SK-N-SH (cell line): ENCODE results near the gene PAXX. TPM values are rescaled to one million over a fixed set of nuclear protein-coding genes. Genes with fewer than 3 reads are reported as not detected.

Source experiments
- CTCF ChIA-PET: fragments of 300-600, 350-600 bp; formaldehyde crosslinking; extraction: SDS; loops from one replicate; lab custom pipeline; 2021; lab: Yijun Ruan, JAX
- POLR2A ChIA-PET: fragments of 350-600 bp; sonication (Branson Sonifier 250); formaldehyde crosslinking; extraction: SDS; loops from one replicate; lab custom pipeline; 2020; ENCODE audit warnings: antibody characterized with exemption, inconsistent platforms; lab: Yijun Ruan, JAX
- DNase-seq: peaks from one replicate; pipeline ENCODE4 v3.0.0; 2012
- H2AFZ ChIP-seq: fragments of 200-600 bp; sonication (generic); 2 replicates; pipeline ENCODE4 v1.8.1; 2016; ENCODE audit warnings: antibody characterized with exemption, mild to moderate bottlenecking, low read depth
- H3F3A ChIP-seq: fragments of 200-600 bp; sonication (generic); replicated peaks from 2 replicates; pipeline ENCODE3; 2016; ENCODE audit warnings: antibody characterized with exemption, mild to moderate bottlenecking; ENCODE audit not compliant: insufficient read depth
- H3K27ac ChIP-seq, 2 experiments: fragments of 200-500 bp in 1 of 2; fragments of 200-600 bp in 1 of 2; sonication (Bioruptor generic) in 1 of 2; sonication (generic), shearing (Covaris generic) in 1 of 2; 2 replicates each; pipeline versions ENCODE4 v1.5.1 to v1.6.1; 2014 to 2016; ENCODE audit warnings: low read depth in 2 of 2, inconsistent platforms in 1 of 2, low read length in 1 of 2, mild to moderate bottlenecking in 1 of 2, mixed read lengths in 1 of 2
- H3K27me3 ChIP-seq: fragments of 200-600 bp; sonication (generic), shearing (Covaris generic); 2 replicates; pipeline ENCODE4 v1.6.1; 2016; ENCODE audit warnings: mixed run types; ENCODE audit not compliant: insufficient read depth
- H3K36me3 ChIP-seq, 2 experiments: fragments of 200-500 bp in 1 of 2; fragments of 200-600 bp in 1 of 2; sonication (Bioruptor generic) in 1 of 2; sonication (generic) in 1 of 2; replicated peaks in 1 of 2; 2 replicates each; pipeline versions ENCODE3 to v1.5.1; 2014 to 2016; ENCODE audit warnings: low read length in 1 of 2, mild to moderate bottlenecking in 1 of 2; ENCODE audit not compliant: insufficient read depth in 2 of 2, control insufficient read depth in 1 of 2
- H3K4me1 ChIP-seq, 2 experiments: fragments of 200-500 bp in 1 of 2; fragments of 200-600 bp in 1 of 2; sonication (Bioruptor generic) in 1 of 2; sonication (generic), shearing (Covaris generic) in 1 of 2; 2 replicates each; pipeline versions ENCODE4 v1.5.1 to v1.6.1; 2014 to 2016; ENCODE audit warnings: low read depth in 1 of 2, low read length in 1 of 2, mixed run types in 1 of 2; ENCODE audit not compliant: insufficient read depth in 2 of 2, control insufficient read depth in 1 of 2
- H3K4me2 ChIP-seq: fragments of 200-600 bp; sonication (generic), shearing (Covaris generic); 2 replicates; pipeline ENCODE4 v1.6.1; 2017; ENCODE audit warnings: mixed run types
- H3K4me3 ChIP-seq, 2 experiments: fragments of 200-500 bp in 1 of 2; fragments of 200-600 bp in 1 of 2; sonication (Bioruptor generic) in 1 of 2; sonication (generic), shearing (Covaris generic) in 1 of 2; 2 replicates each; pipeline versions ENCODE4 v1.5.1 to v1.8.1; 2014 to 2016; ENCODE audit warnings: low read depth in 2 of 2, inconsistent platforms in 1 of 2, low read length in 1 of 2, mild to moderate bottlenecking in 1 of 2, mixed read lengths in 1 of 2, moderate library complexity in 1 of 2
- H3K79me2 ChIP-seq: fragments of 200-600 bp; sonication (generic); 2 replicates; pipeline ENCODE4 v1.8.1; 2017; ENCODE audit warnings: mild to moderate bottlenecking; ENCODE audit not compliant: insufficient read depth
- H3K9ac ChIP-seq: fragments of 200-600 bp; sonication (generic); 2 replicates; pipeline ENCODE4 v1.6.1; 2017; ENCODE audit warnings: mixed run types
- H3K9me2 ChIP-seq: fragments of 200-600 bp; sonication (generic); 2 replicates; pipeline ENCODE4 v1.6.1; 2017; ENCODE audit warnings: mixed run types
- H3K9me3 ChIP-seq: fragments of 200-600 bp; sonication (generic); 2 replicates; pipeline ENCODE4 v1.6.1; 2017; ENCODE audit warnings: mixed run types, mild to moderate bottlenecking, moderate library complexity
- H4K20me1 ChIP-seq: fragments of 200-600 bp; sonication (generic); 2 replicates; pipeline ENCODE4 v1.6.1; 2017; ENCODE audit warnings: mild to moderate bottlenecking, mixed run types; ENCODE audit not compliant: insufficient read depth
- EZH2phosphoT487 ChIP-seq: fragments of 200-600 bp; sonication (generic); IDR thresholded peaks from 2 replicates; pipeline ENCODE4 v1.6.1; 2017; ENCODE audit warnings: low read depth, mixed run types, mild to moderate bottlenecking, antibody characterized with exemption, moderate library complexity, borderline replicate concordance
- GABPA ChIP-seq: IDR thresholded peaks from 2 replicates; pipeline ENCODE4 v1.4.0; 2012; ENCODE audit warnings: low read depth, mild to moderate bottlenecking
- JUND ChIP-seq: IDR thresholded peaks from 2 replicates; pipeline ENCODE4 v1.4.0; 2012
- NFIC ChIP-seq: IDR thresholded peaks from 2 replicates; pipeline ENCODE4 v1.4.0; 2012; ENCODE audit warnings: borderline replicate concordance
- NRF1 ChIP-seq: IDR thresholded peaks from 2 replicates; pipeline ENCODE4 v1.6.1; 2012; ENCODE audit warnings: low read depth, mild to moderate bottlenecking, low read length
- POLR2AphosphoS5 ChIP-seq: IDR thresholded peaks from 2 replicates; pipeline ENCODE4 v1.6.1; 2012; ENCODE audit warnings: low read depth, low read length
- SMC3 ChIP-seq: IDR thresholded peaks from 2 replicates; pipeline ENCODE4 v1.6.1; 2012; ENCODE audit warnings: low read depth, low read length, improper control_type of control experiment
- TAF1 ChIP-seq: IDR thresholded peaks from 2 replicates; pipeline ENCODE4 v1.6.1; 2012; ENCODE audit warnings: low read depth, mild to moderate bottlenecking, low read length, moderate library complexity, borderline replicate concordance
- YY1 ChIP-seq: IDR thresholded peaks from 2 replicates; pipeline ENCODE4 v1.4.0; 2012; ENCODE audit warnings: low read depth, mild to moderate bottlenecking
- WGBS: methylation state at CpG from one replicate; pipeline ENCODE4 v1.1.6; 2017; ENCODE audit warnings: low lambda C conversion rate; 5-methylcytosine and 5-hydroxymethylcytosine counted together
- polyA plus RNA-seq, 3 experiments: library from polyadenylated mRNA; depleted of rRNA; stranded (reverse); fragments of >200 nt; gene quantifications; 2 replicates each; pipeline ENCODE4 v1.2.3, GENCODE V29; 2012
- TF ChIP-seq, protein P1 (sequence below): IDR thresholded peaks from 2 replicates; pipeline ENCODE4 v1.6.1; 2012; ENCODE audit warnings: mild to moderate bottlenecking, low read depth, low read length, moderate library complexity
- TF ChIP-seq, protein P2 (sequence below): IDR thresholded peaks from 2 replicates; pipeline ENCODE4 v1.4.0; 2012; ENCODE audit warnings: low read depth, borderline replicate concordance
- TF ChIP-seq, protein P3 (sequence below): IDR thresholded peaks from 2 replicates; pipeline ENCODE4; 2012
- TF ChIP-seq, protein P4 (sequence below): fragments of 200-600 bp; sonication (generic); IDR thresholded peaks from 2 replicates; pipeline ENCODE4 v1.6.1; 2017; ENCODE audit warnings: antibody characterized with exemption, mild to moderate bottlenecking, moderate library complexity
- TF ChIP-seq, protein P5 (sequence below): IDR thresholded peaks from 2 replicates; pipeline ENCODE4 v1.4.0; 2012; ENCODE audit warnings: low read depth, borderline replicate concordance
- TF ChIP-seq, protein P6 (sequence below): fragments of 150-350 bp; IDR thresholded peaks from 2 replicates; pipeline ENCODE4 v1.6.1; 2016; ENCODE audit warnings: mild to moderate bottlenecking, low read depth, low read length
- TF ChIP-seq, protein P7 (sequence below): IDR thresholded peaks from 2 replicates; pipeline ENCODE4 v1.4.0; 2012; ENCODE audit warnings: low read depth

Gene PAXX
- polyA plus RNA-seq, 1 of the 3 experiments (the other 2 are of a cell fraction), result 52.9 TPM

DNA sequence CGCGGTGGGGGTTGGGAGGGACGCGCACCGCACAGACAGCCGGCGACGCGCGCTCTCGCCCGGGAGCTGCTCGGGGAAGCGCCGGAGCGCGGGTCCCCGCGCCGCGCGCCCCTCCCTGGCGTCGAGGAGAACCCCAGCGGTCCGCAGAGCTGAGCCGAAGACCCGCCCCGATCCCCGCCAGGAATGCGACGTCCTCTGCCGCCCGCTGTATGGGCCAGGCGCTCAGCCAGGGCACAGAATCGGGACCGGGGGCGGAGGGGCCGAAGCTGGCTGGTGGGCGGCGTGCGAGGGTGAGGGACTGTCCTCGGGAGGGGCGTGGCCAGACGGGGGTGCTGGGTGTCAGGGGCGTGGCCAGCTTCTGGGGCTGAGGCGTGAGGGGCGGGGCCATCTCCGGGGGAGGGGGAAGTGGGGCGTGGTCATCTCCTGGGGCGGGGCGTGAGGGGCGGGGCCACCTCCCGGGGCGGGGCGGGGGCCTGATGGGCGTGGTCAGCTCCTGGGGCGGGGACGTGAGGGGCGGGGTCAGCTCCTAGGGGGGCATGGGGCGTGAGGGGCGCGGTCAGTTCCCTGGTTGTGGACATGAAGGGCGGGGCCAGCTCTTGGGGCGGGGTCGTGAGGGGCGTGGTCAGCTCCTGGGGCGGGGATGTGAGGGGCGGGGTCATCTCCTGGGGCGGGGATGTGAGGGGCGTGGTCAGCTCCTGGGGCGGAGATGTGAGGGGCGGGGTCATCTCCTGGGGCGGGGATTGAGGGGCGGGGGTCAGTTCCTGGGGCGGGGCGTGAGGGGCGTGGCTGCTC is 14.0 kb upstream of the PAXX start (continued):
- TF ChIP-seq, protein P1, sequence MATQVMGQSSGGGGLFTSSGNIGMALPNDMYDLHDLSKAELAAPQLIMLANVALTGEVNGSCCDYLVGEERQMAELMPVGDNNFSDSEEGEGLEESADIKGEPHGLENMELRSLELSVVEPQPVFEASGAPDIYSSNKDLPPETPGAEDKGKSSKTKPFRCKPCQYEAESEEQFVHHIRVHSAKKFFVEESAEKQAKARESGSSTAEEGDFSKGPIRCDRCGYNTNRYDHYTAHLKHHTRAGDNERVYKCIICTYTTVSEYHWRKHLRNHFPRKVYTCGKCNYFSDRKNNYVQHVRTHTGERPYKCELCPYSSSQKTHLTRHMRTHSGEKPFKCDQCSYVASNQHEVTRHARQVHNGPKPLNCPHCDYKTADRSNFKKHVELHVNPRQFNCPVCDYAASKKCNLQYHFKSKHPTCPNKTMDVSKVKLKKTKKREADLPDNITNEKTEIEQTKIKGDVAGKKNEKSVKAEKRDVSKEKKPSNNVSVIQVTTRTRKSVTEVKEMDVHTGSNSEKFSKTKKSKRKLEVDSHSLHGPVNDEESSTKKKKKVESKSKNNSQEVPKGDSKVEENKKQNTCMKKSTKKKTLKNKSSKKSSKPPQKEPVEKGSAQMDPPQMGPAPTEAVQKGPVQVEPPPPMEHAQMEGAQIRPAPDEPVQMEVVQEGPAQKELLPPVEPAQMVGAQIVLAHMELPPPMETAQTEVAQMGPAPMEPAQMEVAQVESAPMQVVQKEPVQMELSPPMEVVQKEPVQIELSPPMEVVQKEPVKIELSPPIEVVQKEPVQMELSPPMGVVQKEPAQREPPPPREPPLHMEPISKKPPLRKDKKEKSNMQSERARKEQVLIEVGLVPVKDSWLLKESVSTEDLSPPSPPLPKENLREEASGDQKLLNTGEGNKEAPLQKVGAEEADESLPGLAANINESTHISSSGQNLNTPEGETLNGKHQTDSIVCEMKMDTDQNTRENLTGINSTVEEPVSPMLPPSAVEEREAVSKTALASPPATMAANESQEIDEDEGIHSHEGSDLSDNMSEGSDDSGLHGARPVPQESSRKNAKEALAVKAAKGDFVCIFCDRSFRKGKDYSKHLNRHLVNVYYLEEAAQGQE, result no peak
- no peak for TF ChIP-seq YY1
- TF ChIP-seq, protein P2, sequence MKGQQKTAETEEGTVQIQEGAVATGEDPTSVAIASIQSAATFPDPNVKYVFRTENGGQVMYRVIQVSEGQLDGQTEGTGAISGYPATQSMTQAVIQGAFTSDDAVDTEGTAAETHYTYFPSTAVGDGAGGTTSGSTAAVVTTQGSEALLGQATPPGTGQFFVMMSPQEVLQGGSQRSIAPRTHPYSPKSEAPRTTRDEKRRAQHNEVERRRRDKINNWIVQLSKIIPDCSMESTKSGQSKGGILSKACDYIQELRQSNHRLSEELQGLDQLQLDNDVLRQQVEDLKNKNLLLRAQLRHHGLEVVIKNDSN, result no peak
- TF ChIP-seq, protein P3, sequence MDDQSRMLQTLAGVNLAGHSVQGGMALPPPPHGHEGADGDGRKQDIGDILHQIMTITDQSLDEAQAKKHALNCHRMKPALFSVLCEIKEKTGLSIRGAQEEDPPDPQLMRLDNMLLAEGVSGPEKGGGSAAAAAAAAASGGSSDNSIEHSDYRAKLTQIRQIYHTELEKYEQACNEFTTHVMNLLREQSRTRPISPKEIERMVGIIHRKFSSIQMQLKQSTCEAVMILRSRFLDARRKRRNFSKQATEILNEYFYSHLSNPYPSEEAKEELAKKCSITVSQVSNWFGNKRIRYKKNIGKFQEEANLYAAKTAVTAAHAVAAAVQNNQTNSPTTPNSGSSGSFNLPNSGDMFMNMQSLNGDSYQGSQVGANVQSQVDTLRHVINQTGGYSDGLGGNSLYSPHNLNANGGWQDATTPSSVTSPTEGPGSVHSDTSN, result no peak
- no peak for TF ChIP-seq GABPA
- TF ChIP-seq, protein P4, sequence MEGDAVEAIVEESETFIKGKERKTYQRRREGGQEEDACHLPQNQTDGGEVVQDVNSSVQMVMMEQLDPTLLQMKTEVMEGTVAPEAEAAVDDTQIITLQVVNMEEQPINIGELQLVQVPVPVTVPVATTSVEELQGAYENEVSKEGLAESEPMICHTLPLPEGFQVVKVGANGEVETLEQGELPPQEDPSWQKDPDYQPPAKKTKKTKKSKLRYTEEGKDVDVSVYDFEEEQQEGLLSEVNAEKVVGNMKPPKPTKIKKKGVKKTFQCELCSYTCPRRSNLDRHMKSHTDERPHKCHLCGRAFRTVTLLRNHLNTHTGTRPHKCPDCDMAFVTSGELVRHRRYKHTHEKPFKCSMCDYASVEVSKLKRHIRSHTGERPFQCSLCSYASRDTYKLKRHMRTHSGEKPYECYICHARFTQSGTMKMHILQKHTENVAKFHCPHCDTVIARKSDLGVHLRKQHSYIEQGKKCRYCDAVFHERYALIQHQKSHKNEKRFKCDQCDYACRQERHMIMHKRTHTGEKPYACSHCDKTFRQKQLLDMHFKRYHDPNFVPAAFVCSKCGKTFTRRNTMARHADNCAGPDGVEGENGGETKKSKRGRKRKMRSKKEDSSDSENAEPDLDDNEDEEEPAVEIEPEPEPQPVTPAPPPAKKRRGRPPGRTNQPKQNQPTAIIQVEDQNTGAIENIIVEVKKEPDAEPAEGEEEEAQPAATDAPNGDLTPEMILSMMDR, result no peak
- no peak for TF ChIP-seq POLR2AphosphoS5
- no peak for TF ChIP-seq SMC3

DNA sequence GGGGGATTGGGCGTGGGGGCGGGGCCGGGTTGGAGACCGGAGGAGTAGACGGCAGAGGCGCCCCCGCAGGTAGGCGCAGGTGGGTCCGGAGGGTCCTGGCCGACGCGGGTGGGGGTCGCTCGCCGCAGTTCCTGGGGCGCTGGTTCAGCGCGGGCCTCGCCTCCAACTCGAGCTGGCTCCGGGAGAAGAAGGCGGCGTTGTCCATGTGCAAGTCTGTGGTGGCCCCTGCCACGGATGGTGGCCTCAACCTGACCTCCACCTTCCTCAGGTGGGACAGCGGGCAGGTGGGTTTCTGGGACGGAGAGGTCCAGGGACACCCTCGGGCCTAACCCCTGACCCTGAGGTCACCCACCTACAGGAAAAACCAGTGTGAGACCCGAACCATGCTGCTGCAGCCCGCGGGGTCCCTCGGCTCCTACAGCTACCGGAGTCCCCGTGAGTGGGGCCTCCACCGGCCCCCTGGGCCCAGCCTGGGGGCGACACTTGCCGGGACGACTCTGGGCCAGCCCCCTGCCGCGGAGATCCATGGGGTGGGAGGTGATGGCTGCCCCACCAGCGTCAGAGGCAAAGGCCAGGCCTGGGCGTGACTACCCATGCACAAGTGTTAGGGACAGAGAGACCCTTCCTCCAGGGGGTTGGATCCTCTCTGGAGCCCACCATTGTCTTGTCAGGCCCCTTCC is 13.2 kb upstream of the PAXX start:
- no CpG with 5 or more reads among the region's 41 CpGs for WGBS
- CTCF ChIA-PET, result interaction anchor here (1.4 to 1.8 kb wide), 2 partner anchors 31 to 55 kb away, joined by 4 to 9 read pairs; no protein-coding TSS in a partner anchor
- TF ChIP-seq, protein P5, sequence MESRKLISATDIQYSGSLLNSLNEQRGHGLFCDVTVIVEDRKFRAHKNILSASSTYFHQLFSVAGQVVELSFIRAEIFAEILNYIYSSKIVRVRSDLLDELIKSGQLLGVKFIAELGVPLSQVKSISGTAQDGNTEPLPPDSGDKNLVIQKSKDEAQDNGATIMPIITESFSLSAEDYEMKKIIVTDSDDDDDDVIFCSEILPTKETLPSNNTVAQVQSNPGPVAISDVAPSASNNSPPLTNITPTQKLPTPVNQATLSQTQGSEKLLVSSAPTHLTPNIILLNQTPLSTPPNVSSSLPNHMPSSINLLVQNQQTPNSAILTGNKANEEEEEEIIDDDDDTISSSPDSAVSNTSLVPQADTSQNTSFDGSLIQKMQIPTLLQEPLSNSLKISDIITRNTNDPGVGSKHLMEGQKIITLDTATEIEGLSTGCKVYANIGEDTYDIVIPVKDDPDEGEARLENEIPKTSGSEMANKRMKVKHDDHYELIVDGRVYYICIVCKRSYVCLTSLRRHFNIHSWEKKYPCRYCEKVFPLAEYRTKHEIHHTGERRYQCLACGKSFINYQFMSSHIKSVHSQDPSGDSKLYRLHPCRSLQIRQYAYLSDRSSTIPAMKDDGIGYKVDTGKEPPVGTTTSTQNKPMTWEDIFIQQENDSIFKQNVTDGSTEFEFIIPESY, result no peak
- TF ChIP-seq, protein P6, sequence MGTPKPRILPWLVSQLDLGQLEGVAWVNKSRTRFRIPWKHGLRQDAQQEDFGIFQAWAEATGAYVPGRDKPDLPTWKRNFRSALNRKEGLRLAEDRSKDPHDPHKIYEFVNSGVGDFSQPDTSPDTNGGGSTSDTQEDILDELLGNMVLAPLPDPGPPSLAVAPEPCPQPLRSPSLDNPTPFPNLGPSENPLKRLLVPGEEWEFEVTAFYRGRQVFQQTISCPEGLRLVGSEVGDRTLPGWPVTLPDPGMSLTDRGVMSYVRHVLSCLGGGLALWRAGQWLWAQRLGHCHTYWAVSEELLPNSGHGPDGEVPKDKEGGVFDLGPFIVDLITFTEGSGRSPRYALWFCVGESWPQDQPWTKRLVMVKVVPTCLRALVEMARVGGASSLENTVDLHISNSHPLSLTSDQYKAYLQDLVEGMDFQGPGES, result no peak
- TF ChIP-seq YY1, result no peak
- TF ChIP-seq TAF1, result no peak
- TF ChIP-seq, protein P2, result no peak
- no peak for TF ChIP-seq JUND
- TF ChIP-seq, protein P7, sequence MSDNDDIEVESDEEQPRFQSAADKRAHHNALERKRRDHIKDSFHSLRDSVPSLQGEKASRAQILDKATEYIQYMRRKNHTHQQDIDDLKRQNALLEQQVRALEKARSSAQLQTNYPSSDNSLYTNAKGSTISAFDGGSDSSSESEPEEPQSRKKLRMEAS, result no peak
- no peak for TF ChIP-seq NFIC
- no peak for TF ChIP-seq POLR2AphosphoS5
- no peak for TF ChIP-seq NRF1
- no peak for TF ChIP-seq EZH2phosphoT487

More for the DNA sequence above, 13.2 kb upstream of the PAXX start:
- DNase-seq, result no peak
- H3K9me2 ChIP-seq, result no peaks in the 10 kb centered on the region
- POLR2A ChIA-PET, result no interaction called here
- H3K36me3 ChIP-seq, result no peaks in the 10 kb centered on the region
- H3K4me2 ChIP-seq, result no peak overlapping the region
- no peaks in the 10 kb centered on the region for H3K9me3 ChIP-seq
- no peak overlapping the region for H3K27ac ChIP-seq
- no peak overlapping the region for H3K4me3 ChIP-seq
- no peak overlapping the region for H2AFZ ChIP-seq
- peaks cover 4% of the 10 kb centered on the region for H3F3A ChIP-seq
- no peaks in the 10 kb centered on the region for H4K20me1 ChIP-seq
- no peaks in the 10 kb centered on the region for H3K79me2 ChIP-seq
- H3K27me3 ChIP-seq, result no peaks in the 10 kb centered on the region
- H3K4me1 ChIP-seq, result peaks cover 0 to 28% of the 10 kb centered on the region in 2 experiments; a peak in 1 of 4 replicates
- H3K9ac ChIP-seq, result no peak overlapping the region
